ENCODE measurements around the gene DISP2. TPM values are rescaled to one million over a fixed set of nuclear protein-coding genes. Genes with fewer than 3 reads are reported as not detected.

Gene DISP2
- total RNA-seq, 1 donor from 2014 or later: 3.7 TPM

- Histone ChIP-seq H3K79me2 (ENCODE audit: insufficient read depth, low read length) (peaks cover 21% of the 10 kb centered on the region), H3K4me1 (ENCODE audit: insufficient read depth, low read length) (no peaks in the 10 kb centered on the region), H4K20me1 (ENCODE audit: insufficient read depth, low read length) (no peaks in the 10 kb centered on the region), H3K27me3 (ENCODE audit: insufficient read depth, low read length) (no peaks in the 10 kb centered on the region), H3K27ac (ENCODE audit: low read depth, low read length) (no peak overlapping the region), H3K36me3 (ENCODE audit: insufficient read depth, low read length) (peaks cover 59% of the 10 kb centered on the region), H2AFZ (ENCODE audit: low read depth, low read length) (no peak overlapping the region), H3K4me3 (ENCODE audit: insufficient read depth, low read depth, low read length) (no peak overlapping the region), H3K4me2 (ENCODE audit: low read length) (no peak overlapping the region), H3K9ac (ENCODE audit: low read length) (no peak overlapping the region), H3K9me3 (ENCODE audit: insufficient read depth, low read depth, low read length) (no peaks in the 10 kb centered on the region)
- peaks cover 38% of the 10 kb centered on the region for H3K36me3 Mint-ChIP-seq (ENCODE audit: low read depth, unreplicated experiment)
- FAIRE-seq (no peak), DNase-seq (ENCODE audit: low read depth) (no peak)
- TF ChIP-seq EZH2 (IDR thresholded peaks at IDR 0.05; ENCODE audit: insufficient read depth, low read length) (no peak), CTCF (IDR thresholded peaks at IDR 0.05; ENCODE audit: insufficient read depth, low read depth, low read length) (no peak)
- H3K9me3 Mint-ChIP-seq (ENCODE audit: unreplicated experiment): no peaks in the 10 kb centered on the region
- H3K4me1 Mint-ChIP-seq (ENCODE audit: low read depth, unreplicated experiment): peaks cover 3% of the 10 kb centered on the region
- H3K4me3 Mint-ChIP-seq (ENCODE audit: unreplicated experiment): no peak overlapping the region
- H3K27me3 Mint-ChIP-seq (ENCODE audit: low read depth, unreplicated experiment): no peaks in the 10 kb centered on the region
- H3K27ac Mint-ChIP-seq (ENCODE audit: unreplicated experiment): no peak overlapping the region
These were observed 31.2 kb downstream of the DISP2 start for GRCh38 chr15:40388941-40389823.

GRCh38 chr15:40389824-40390595, 32.0 kb downstream of the DISP2 start:
- Mint-ChIP-seq H3K9me3 (ENCODE audit: unreplicated experiment) (no peaks in the 10 kb centered on the region), H3K36me3 (ENCODE audit: low read depth, unreplicated experiment) (peaks cover 33% of the 10 kb centered on the region), H3K27me3 (ENCODE audit: low read depth, unreplicated experiment) (no peaks in the 10 kb centered on the region), H3K27ac (ENCODE audit: unreplicated experiment) (no peak overlapping the region), H3K4me3 (ENCODE audit: unreplicated experiment) (no peak overlapping the region), H3K4me1 (ENCODE audit: low read depth, unreplicated experiment) (no peaks in the 10 kb centered on the region)
- FAIRE-seq (no peak), DNase-seq (ENCODE audit: low read depth) (no peak)
- H4K20me1 ChIP-seq (ENCODE audit: insufficient read depth, low read length): no peaks in the 10 kb centered on the region
- no peak for TF ChIP-seq EZH2 (IDR thresholded peaks at IDR 0.05; ENCODE audit: insufficient read depth, low read length)
- peaks cover 57% of the 10 kb centered on the region for H3K36me3 ChIP-seq (ENCODE audit: insufficient read depth, low read length)
- H3K9ac ChIP-seq (ENCODE audit: low read length): no peak overlapping the region
- no peaks in the 10 kb centered on the region for H3K4me1 ChIP-seq (ENCODE audit: insufficient read depth, low read length)
- H3K27ac ChIP-seq (ENCODE audit: low read depth, low read length): no peak overlapping the region
- peaks cover 13% of the 10 kb centered on the region for H3K79me2 ChIP-seq (ENCODE audit: insufficient read depth, low read length)
- H3K27me3 ChIP-seq (ENCODE audit: insufficient read depth, low read length): no peaks in the 10 kb centered on the region
- no peak overlapping the region for H2AFZ ChIP-seq (ENCODE audit: low read depth, low read length)
- no peak overlapping the region for H3K4me2 ChIP-seq (ENCODE audit: low read length)
- no peaks in the 10 kb centered on the region for H3K9me3 ChIP-seq (ENCODE audit: insufficient read depth, low read depth, low read length)
- no peak overlapping the region for H3K4me3 ChIP-seq (ENCODE audit: insufficient read depth, low read depth, low read length)

- Mint-ChIP-seq H3K4me1 (ENCODE audit: low read depth, unreplicated experiment) (no peaks in the 10 kb centered on the region), H3K4me3 (ENCODE audit: unreplicated experiment) (no peak overlapping the region), H3K27ac (ENCODE audit: unreplicated experiment) (no peak overlapping the region), H3K36me3 (ENCODE audit: low read depth, unreplicated experiment) (peaks cover 22% of the 10 kb centered on the region), H3K27me3 (ENCODE audit: low read depth, unreplicated experiment) (no peaks in the 10 kb centered on the region), H3K9me3 (ENCODE audit: unreplicated experiment) (no peaks in the 10 kb centered on the region)
- FAIRE-seq: no peak
- Histone ChIP-seq H2AFZ (ENCODE audit: low read depth, low read length) (no peak overlapping the region), H3K9me3 (ENCODE audit: insufficient read depth, low read depth, low read length) (no peaks in the 10 kb centered on the region), H3K27me3 (ENCODE audit: insufficient read depth, low read length) (no peaks in the 10 kb centered on the region), H3K4me2 (ENCODE audit: low read length) (no peak overlapping the region), H3K4me3 (ENCODE audit: insufficient read depth, low read depth, low read length) (no peak overlapping the region), H3K27ac (ENCODE audit: low read depth, low read length) (no peak overlapping the region), H3K9ac (ENCODE audit: low read length) (no peak overlapping the region), H4K20me1 (ENCODE audit: insufficient read depth, low read length) (no peaks in the 10 kb centered on the region), H3K79me2 (ENCODE audit: insufficient read depth, low read length) (no peaks in the 10 kb centered on the region), H3K4me1 (ENCODE audit: insufficient read depth, low read length) (no peaks in the 10 kb centered on the region), H3K36me3 (ENCODE audit: insufficient read depth, low read length) (peaks cover 41% of the 10 kb centered on the region)
- DNase-seq (ENCODE audit: low read depth): no peak
- TF ChIP-seq CTCF (IDR thresholded peaks at IDR 0.05; ENCODE audit: insufficient read depth, low read depth, low read length): no peak
- no peak for TF ChIP-seq EZH2 (IDR thresholded peaks at IDR 0.05; ENCODE audit: insufficient read depth, low read length)
These were observed 35.2 kb downstream of the DISP2 start for GRCh38 chr15:40392986-40393948.
